ENCODE results near the gene MICAL3.
"Not testable (repeated sequence)": the region's sequence is repeated elsewhere in the genome, so short reads cannot be mapped to it uniquely, and the experiment has no call there.

The MICAL3 gene

GRCh38 chr22:17985606-17986005 is 38.8 kb downstream of the MICAL3 start:
- DNase-seq (ENCODE audit: low read depth): no peak
- no peak for TF ChIP-seq CTCF (conservative IDR thresholded peaks at IDR 0.05; ENCODE audit: control insufficient read depth, insufficient read depth, low read depth, low read length)
- H3K4me3 ChIP-seq (ENCODE audit: control insufficient read depth, low read depth, low read length): no peak overlapping the region

- not testable (repeated sequence) for H3K4me3 ChIP-seq (ENCODE audit: control insufficient read depth, low read depth, low read length); DNase-seq (ENCODE audit: low read depth)
Observed at GRCh38 chr22:17985071-17985470, 39.3 kb downstream of the MICAL3 start.

GRCh38 chr22:17984114-17984513 is 40.2 kb downstream of the MICAL3 start:
- TF ChIP-seq CTCF (conservative IDR thresholded peaks at IDR 0.05; ENCODE audit: control insufficient read depth, insufficient read depth, low read depth, low read length): no peak
- H3K4me3 ChIP-seq (ENCODE audit: control insufficient read depth, low read depth, low read length): no peak overlapping the region
- no peak for DNase-seq (ENCODE audit: low read depth)

- no peak for TF ChIP-seq CTCF (conservative IDR thresholded peaks at IDR 0.05; ENCODE audit: control insufficient read depth, insufficient read depth, low read depth, low read length)
- H3K4me3 ChIP-seq (ENCODE audit: control insufficient read depth, low read depth, low read length): no peak overlapping the region
Observed at GRCh38 chr22:17982572-17983141, 41.7 kb downstream of the MICAL3 start.

GRCh38 chr22:17981497-17981896 is 42.9 kb downstream of the MICAL3 start:
- no peak for DNase-seq (ENCODE audit: low read depth)
- H3K4me3 ChIP-seq (ENCODE audit: control insufficient read depth, low read depth, low read length): no peak overlapping the region
- TF ChIP-seq CTCF (conservative IDR thresholded peaks at IDR 0.05; ENCODE audit: control insufficient read depth, insufficient read depth, low read depth, low read length): no peak

More at GRCh38 chr22:17982572-17983141, 41.7 kb downstream of the MICAL3 start:
- DNase-seq (ENCODE audit: low read depth): no peak

GRCh38 chr22:17980638-17981051 is 43.7 kb downstream of the MICAL3 start:
- H3K4me3 ChIP-seq (ENCODE audit: control insufficient read depth, low read depth, low read length): no peak overlapping the region
- DNase-seq (ENCODE audit: low read depth): peak; percentile 23

More at GRCh38 chr22:17980638-17981051, 43.7 kb downstream of the MICAL3 start:
- no peak for TF ChIP-seq CTCF (conservative IDR thresholded peaks at IDR 0.05; ENCODE audit: control insufficient read depth, insufficient read depth, low read depth, low read length)

All from fibroblast of mammary gland (primary cell).